Neuronal stem cell (in vitro differentiated cells): ENCODE results near the gene TMEM42.

Source experiments
- DNase-seq: peaks from one replicate; pipeline ENCODE4 v3.0.0-alpha.2; 2013; ENCODE audit warnings: low spot score
- H2AFZ ChIP-seq: one replicate; pipeline ENCODE4 v1.6.1; 2013; ENCODE audit warnings: mild to moderate bottlenecking, low read length, inconsistent platforms
- H2AK5ac ChIP-seq: 2 replicates; pipeline ENCODE4 v1.6.1; 2013; ENCODE audit warnings: low read depth, mild to moderate bottlenecking, inconsistent platforms, low read length, moderate library complexity, mixed read lengths
- H2BK120ac ChIP-seq: 2 replicates; pipeline ENCODE4 v1.6.1; 2013; ENCODE audit warnings: low read depth, mild to moderate bottlenecking, inconsistent platforms, low read length, moderate library complexity, mixed read lengths
- H2BK12ac ChIP-seq: one replicate; pipeline ENCODE4 v1.6.1; 2013; ENCODE audit warnings: low read length, inconsistent platforms
- H2BK15ac ChIP-seq: 2 replicates; pipeline ENCODE4 v1.6.1; 2013; ENCODE audit warnings: mild to moderate bottlenecking, low read length, inconsistent platforms, mixed read lengths
- H2BK5ac ChIP-seq: one replicate; pipeline ENCODE4 v1.6.1; 2013; ENCODE audit warnings: inconsistent platforms, mild to moderate bottlenecking, low read length, moderate library complexity
- H3K14ac ChIP-seq: one replicate; pipeline ENCODE4 v1.6.1; 2013; ENCODE audit warnings: low read length, inconsistent platforms
- H3K18ac ChIP-seq: 2 replicates; pipeline ENCODE4 v1.6.1; 2013; ENCODE audit warnings: low read length, inconsistent platforms
- H3K23ac ChIP-seq: 2 replicates; pipeline ENCODE4 v1.6.1; 2013; ENCODE audit warnings: low read depth, mild to moderate bottlenecking, mixed read lengths, low read length, inconsistent platforms; ENCODE audit not compliant: poor library complexity
- H3K27ac ChIP-seq: replicated peaks from 3 replicates; pipeline ENCODE4 v1.5.1; 2013; ENCODE audit warnings: low read length, inconsistent platforms
- H3K27me3 ChIP-seq, 3 experiments: 2 replicates each; pipeline ENCODE4 v1.6.1; 2013; ENCODE audit warnings: low read length in 3 of 3, mild to moderate bottlenecking in 2 of 3, inconsistent platforms in 1 of 3, low read depth in 1 of 3, mixed read lengths in 1 of 3, moderate library complexity in 1 of 3; ENCODE audit not compliant: control insufficient read depth in 3 of 3, insufficient read depth in 3 of 3
- H3K36me3 ChIP-seq, 2 donors: replicated peaks in 1 of 2; 2 replicates each; pipeline ENCODE4 v1.6.1; 2013; ENCODE audit warnings: low read length in 2 of 2; ENCODE audit not compliant: control insufficient read depth in 2 of 2, insufficient read depth in 2 of 2
- H3K4ac ChIP-seq: 2 replicates; pipeline ENCODE4 v1.6.1; 2013; ENCODE audit warnings: inconsistent platforms, mild to moderate bottlenecking, low read length, moderate library complexity
- H3K4me1 ChIP-seq, 2 donors: 1 replicate in 1 of 2; 2 replicates in 1 of 2; pipeline ENCODE4 v1.6.1; 2013; ENCODE audit warnings: low read length in 2 of 2, low read depth in 1 of 2; ENCODE audit not compliant: control insufficient read depth in 2 of 2, insufficient read depth in 1 of 2
- H3K4me2 ChIP-seq: one replicate; pipeline ENCODE4 v1.6.1; 2013; ENCODE audit warnings: mild to moderate bottlenecking, low read length, inconsistent platforms; ENCODE audit not compliant: insufficient read depth, poor library complexity, severe bottlenecking
- H3K4me3 ChIP-seq, 2 donors: 2 replicates each; pipeline ENCODE4 v1.5.1; 2013; ENCODE audit warnings: low read length in 2 of 2, mild to moderate bottlenecking in 2 of 2, inconsistent platforms in 1 of 2, moderate library complexity in 1 of 2
- H3K79me1 ChIP-seq: one replicate; pipeline ENCODE4 v1.6.1; 2013; ENCODE audit warnings: low read depth, mild to moderate bottlenecking, inconsistent platforms, low read length, moderate library complexity
- H3K9ac ChIP-seq: one replicate; pipeline ENCODE4 v1.6.1; 2013; ENCODE audit warnings: mild to moderate bottlenecking, low read depth, low read length, inconsistent platforms; ENCODE audit not compliant: poor library complexity
- H3K9me3 ChIP-seq, 2 donors: replicated peaks in 1 of 2; 2 replicates each; pipeline versions ENCODE3 to v1.6.1; 2013; ENCODE audit warnings: low read length in 2 of 2, mild to moderate bottlenecking in 2 of 2, inconsistent platforms in 1 of 2, low read depth in 1 of 2, mixed read lengths in 1 of 2, moderate library complexity in 1 of 2; ENCODE audit not compliant: control insufficient read depth in 2 of 2, insufficient read depth in 1 of 2
- H4K8ac ChIP-seq: one replicate; pipeline ENCODE4 v1.6.1; 2013; ENCODE audit warnings: low read depth, mild to moderate bottlenecking, inconsistent platforms, low read length, moderate library complexity
- H4K91ac ChIP-seq: one replicate; pipeline ENCODE4 v1.6.1; 2013; ENCODE audit warnings: low read length, low read depth, mild to moderate bottlenecking, inconsistent platforms; ENCODE audit not compliant: poor library complexity
- WGBS, 2 donors: extraction: QIAGEN DNeasy Blood & Tissue Kit; methylation state at CpG; one replicate each; pipeline ENCODE4 v1.1.7; 2013; ENCODE audit warnings: missing lambda C conversion rate in 2 of 2, mixed read lengths in 1 of 2; ENCODE audit not compliant: insufficient read length in 2 of 2, insufficient replicate concordance in 1 of 2; ENCODE audit errors: extremely low coverage in 2 of 2; 5-methylcytosine and 5-hydroxymethylcytosine counted together

TMEM42 gene

GRCh38 chr3:44913868-44914468 is 52.3 kb downstream of the TMEM42 start:
- no peak overlapping the region for H3K18ac ChIP-seq

GRCh38 chr3:44914936-44915335 is 53.2 kb downstream of the TMEM42 start:
- Histone ChIP-seq H3K9me3 (peaks cover 0 to 6% of the 10 kb centered on the region in 2 donors), H3K4me3 (no peak overlapping the region), H2BK15ac (no peak overlapping the region), H3K4me2 (no peak overlapping the region), H2AK5ac (no peak overlapping the region), H2BK120ac (no peak overlapping the region), H3K4me1 (peaks cover 0 to 2% of the 10 kb centered on the region in 2 donors), H4K8ac (no peak overlapping the region), H3K18ac (no peak overlapping the region), H2AFZ (no peak overlapping the region), H3K9ac (no peak overlapping the region), H2BK5ac (no peak overlapping the region), H3K79me1 (no peaks in the 10 kb centered on the region), H3K27ac (no peak overlapping the region), H3K4ac (no peak overlapping the region), H3K36me3 (peaks cover 2 to 14% of the 10 kb centered on the region in 2 donors), H3K27me3 (no peaks in the 10 kb centered on the region), H4K91ac (no peak overlapping the region), H2BK12ac (no peak overlapping the region), H3K23ac (no peak overlapping the region), H3K14ac (no peak overlapping the region)
- WGBS, 2 donors = no CpG with 5 or more reads among the region's 4 CpGs
- DNase-seq = no peak

More at GRCh38 chr3:44913868-44914468, 52.3 kb downstream of the TMEM42 start:
- Histone ChIP-seq H3K9ac (no peak overlapping the region), H4K8ac (no peak overlapping the region), H2AFZ (no peak overlapping the region), H3K27ac (no peak overlapping the region), H2BK5ac (no peak overlapping the region), H3K4me1 (peaks cover 0 to 2% of the 10 kb centered on the region in 2 donors), H3K36me3 (peaks cover 0 to 14% of the 10 kb centered on the region in 2 donors), H2BK15ac (no peak overlapping the region), H4K91ac (no peak overlapping the region), H2BK12ac (no peak overlapping the region), H3K4me2 (no peak overlapping the region), H2AK5ac (no peak overlapping the region), H3K9me3 (peaks cover 0 to 6% of the 10 kb centered on the region in 2 donors), H3K27me3 (no peaks in the 10 kb centered on the region), H3K23ac (no peak overlapping the region), H3K4me3 (no peak overlapping the region), H3K14ac (no peak overlapping the region), H3K79me1 (no peaks in the 10 kb centered on the region), H3K4ac (no peak overlapping the region), H2BK120ac (no peak overlapping the region)
- WGBS, 2 donors = no CpG with 5 or more reads among the region's 4 CpGs
- DNase-seq = peak; percentile 63
